Esophagus muscularis mucosa (tissue), 4 donors: ENCODE measurements around the gene PCDHGC4. TPM values are rescaled to one million over a fixed set of nuclear protein-coding genes. Genes with fewer than 3 reads are reported as not detected.

ENCODE experiments used
- DNase-seq: peaks from one replicate; pipeline ENCODE4 v3.0.0-alpha.2; 2017; ENCODE audit errors: extremely low spot score
- H3K27ac ChIP-seq, 4 donors: fragments of 200-600 bp; sonication (generic); replicated peaks in 1 of 4; 1 replicate in 3 of 4; 2 replicates in 1 of 4; pipeline ENCODE4 v1.5.1; 2016 to 2019; ENCODE audit warnings: mild to moderate bottlenecking in 1 of 4
- H3K27me3 ChIP-seq, 4 donors: fragments of 200-600 bp; sonication (generic); one replicate each; pipeline versions ENCODE4 v1.5.1 to v1.6.0; 2016 to 2019
- H3K36me3 ChIP-seq, 4 donors: fragments of 200-600 bp; sonication (generic); one replicate each; pipeline ENCODE4 v1.5.1; 2016 to 2019
- H3K4me1 ChIP-seq, 4 donors: fragments of 200-600 bp; sonication (generic); one replicate each; pipeline ENCODE4 v1.5.1; 2016 to 2019
- H3K4me3 ChIP-seq, 4 donors: fragments of 200-600 bp; sonication (generic); 1 replicate in 2 of 4; 2 replicates in 2 of 4; pipeline ENCODE4 v1.5.1; 2016 to 2019; ENCODE audit warnings: mild to moderate bottlenecking in 4 of 4, moderate library complexity in 1 of 4
- H3K9me3 ChIP-seq, 4 donors: fragments of 200-600 bp; sonication (generic); 1 replicate in 3 of 4; 2 replicates in 1 of 4; pipeline ENCODE4 v1.5.1; 2016 to 2019
- CTCF ChIP-seq, 3 experiments: fragments of 200-600 bp in 2 of 3; fragments of 450-650 bp in 1 of 3; sonication (generic) in 2 of 3; IDR thresholded peaks; one replicate each; pipeline ENCODE4 v1.5.1; 2017 to 2019; ENCODE audit warnings: antibody characterized with exemption in 3 of 3, mild to moderate bottlenecking in 2 of 3, moderate library complexity in 1 of 3
- EP300 ChIP-seq: sonication (generic); formaldehyde crosslinking; IDR thresholded peaks from one replicate; pipeline ENCODE4 v1.6.1; 2017; ENCODE audit warnings: antibody characterized with exemption
- POLR2A ChIP-seq: fragments of 450-650 bp; IDR thresholded peaks from one replicate; pipeline ENCODE4 v1.6.1; 2017; ENCODE audit warnings: antibody characterized with exemption, moderate library complexity, mild to moderate bottlenecking, low read depth
- POLR2AphosphoS5 ChIP-seq, 2 donors: sonication (generic); formaldehyde crosslinking; IDR thresholded peaks; one replicate each; pipeline ENCODE4 v1.6.1; 2017; ENCODE audit warnings: antibody characterized with exemption in 2 of 2
- WGBS: methylation state at CpG from one replicate; pipeline ENCODE4 v1.1.5; 2018; 5-methylcytosine and 5-hydroxymethylcytosine counted together
- intact Hi-C: fragments of 100-400 bp; cut with DNase I; formaldehyde crosslinking; loops from one replicate; pipeline ENCODE4 v1.15.1; 2023
- total RNA-seq, 4 donors: library from RNA; depleted of rRNA; stranded (reverse); fragments of >200 nt; gene quantifications; one replicate each; pipeline versions ENCODE4 v1.1.0 to v1.2.1, GENCODE V29; 2016

PCDHGC4 gene
- total RNA-seq, 4 donors from 2014 or later: 0.91 to 3.3 (median 2.0) TPM

GRCh38 chr5:141491323-141492167, 6.7 kb downstream of the PCDHGC4 start:
- DNase-seq: no peak
- no peaks in the 10 kb centered on the region for H3K27me3 ChIP-seq
- H3K4me1 ChIP-seq: peaks cover 22 to 65% (median 61%) of the 10 kb centered on the region in 4 donors
- H3K36me3 ChIP-seq: peaks cover 0 to 59% (median 46%) of the 10 kb centered on the region in 4 donors
- TF ChIP-seq POLR2AphosphoS5 (IDR thresholded peaks at IDR 0.05) (no peak), EP300 (no peak), CTCF (IDR thresholded peaks at IDR 0.05) (no peak), POLR2A (no peak)
- H3K27ac ChIP-seq: no peak overlapping the region
- peak overlapping the region in 1 of 4 donors; percentile 14 for H3K4me3 ChIP-seq
- 57% methylated on average over 37 of the region's 66 CpGs for WGBS
- intact Hi-C loops: no loop called here
- no peaks in the 10 kb centered on the region for H3K9me3 ChIP-seq

- WGBS: 62% methylated on average over 39 of the region's 68 CpGs
- peak overlapping the region in 2 of 4 donors; percentile 7 to 14 for H3K4me3 ChIP-seq
These were observed 7.5 kb downstream of the PCDHGC4 start for GRCh38 chr5:141492168-141492885.

GRCh38 chr5:141493500-141494422, 8.9 kb downstream of the PCDHGC4 start:
- intact Hi-C loops: no loop called here
- H3K27ac ChIP-seq: peak overlapping the region in 2 of 4 donors; percentile 13 to 24
- H3K36me3 ChIP-seq: peaks cover 0 to 68% (median 53%) of the 10 kb centered on the region in 4 donors
- TF ChIP-seq CTCF (IDR thresholded peaks at IDR 0.05) (no peak), POLR2A (no peak), POLR2AphosphoS5 (IDR thresholded peaks at IDR 0.05) (no peak), EP300 (no peak)
- H3K27me3 ChIP-seq: no peaks in the 10 kb centered on the region
- DNase-seq: no peak
- H3K9me3 ChIP-seq: no peaks in the 10 kb centered on the region
- peaks cover 22 to 52% (median 49%) of the 10 kb centered on the region in 4 donors for H3K4me1 ChIP-seq
- H3K4me3 ChIP-seq: no peak overlapping the region
- 68% methylated on average over 10 of the region's 10 CpGs for WGBS

More at GRCh38 chr5:141492168-141492885, 7.5 kb downstream of the PCDHGC4 start:
- no peak overlapping the region for H3K27ac ChIP-seq
- no peaks in the 10 kb centered on the region for H3K9me3 ChIP-seq
- H3K4me1 ChIP-seq: peaks cover 22 to 62% (median 57%) of the 10 kb centered on the region in 4 donors
- no peaks in the 10 kb centered on the region for H3K27me3 ChIP-seq
- no peak for TF ChIP-seq EP300
- TF ChIP-seq POLR2A: no peak
- no peak for TF ChIP-seq CTCF (IDR thresholded peaks at IDR 0.05)
- TF ChIP-seq POLR2AphosphoS5 (IDR thresholded peaks at IDR 0.05): no peak
- no peak for DNase-seq
- H3K36me3 ChIP-seq: peaks cover 0 to 59% (median 46%) of the 10 kb centered on the region in 4 donors
- intact Hi-C loops: no loop called here

GRCh38 chr5:141494761-141495452, 10.1 kb downstream of the PCDHGC4 start:
- TF ChIP-seq POLR2AphosphoS5 (IDR thresholded peaks at IDR 0.05): no peak
- no peak for TF ChIP-seq CTCF (IDR thresholded peaks at IDR 0.05)
- no peak for TF ChIP-seq EP300
- no peak for TF ChIP-seq POLR2A
- intact Hi-C loops: no loop called here
- H3K4me1 ChIP-seq: peaks cover 18 to 44% (median 38%) of the 10 kb centered on the region in 4 donors
- no peak for DNase-seq
- no peaks in the 10 kb centered on the region for H3K27me3 ChIP-seq
- no peak overlapping the region for H3K27ac ChIP-seq
- no peaks in the 10 kb centered on the region for H3K9me3 ChIP-seq
- H3K36me3 ChIP-seq: peaks cover 0 to 62% (median 48%) of the 10 kb centered on the region in 4 donors
- 63% methylated on average over 21 of the region's 22 CpGs for WGBS
- no peak overlapping the region for H3K4me3 ChIP-seq
